Adrenal gland (tissue), 12 donors: Measurements from ENCODE around the gene PLOD2. TPM values are rescaled to one million over a fixed set of nuclear protein-coding genes. Genes with fewer than 3 reads are reported as not detected.

ENCODE experiments used
- DNase-seq, 7 donors: peaks; one replicate each; pipeline ENCODE4 v3.0.0-alpha.2; 2019 to 2020
- H3K27ac ChIP-seq, 5 donors: fragments of 200-600 bp; sonication (generic) in 4 of 5; 1 replicate in 3 of 5; 2 replicates in 2 of 5; pipeline versions ENCODE4 v1.5.1 to v1.8.0; 2016 to 2020; ENCODE audit warnings: mild to moderate bottlenecking in 1 of 5
- H3K27me3 ChIP-seq: fragments of 200-600 bp; 2 replicates; pipeline ENCODE4 v1.8.0; 2021
- H3K36me3 ChIP-seq, 2 donors: fragments of 200-600 bp; replicated peaks in 1 of 2; 1 replicate in 1 of 2; 2 replicates in 1 of 2; pipeline versions ENCODE4 v1.5.1 to v1.8.0; 2018 to 2022
- H3K4me1 ChIP-seq, 2 donors: fragments of 200-600 bp; replicated peaks in 1 of 2; 1 replicate in 1 of 2; 2 replicates in 1 of 2; pipeline versions ENCODE4 v1.5.1 to v1.8.0; 2018 to 2021
- H3K4me3 ChIP-seq, 4 donors: fragments of 200-600 bp; sonication (generic) in 3 of 4; one replicate each; pipeline ENCODE4 v1.5.1; 2016 to 2018
- H3K9me3 ChIP-seq, 3 donors: fragments of 200-600 bp; sonication (generic) in 1 of 3; replicated peaks in 1 of 3; 1 replicate in 2 of 3; 2 replicates in 1 of 3; pipeline versions ENCODE4 v1.5.1 to v1.8.0; 2016 to 2021
- CTCF ChIP-seq, 6 experiments: fragments of 450-650 bp in 4 of 6; fragments of 200-600 bp in 2 of 6; sonication (generic) in 1 of 6; IDR thresholded peaks; 1 replicate in 5 of 6; 2 replicates in 1 of 6; pipeline versions ENCODE4 v1.5.1 to v1.8.0; 2016 to 2021; ENCODE audit warnings: antibody characterized with exemption in 6 of 6, mild to moderate bottlenecking in 2 of 6, moderate library complexity in 1 of 6
- POLR2A ChIP-seq, 2 donors: fragments of 450-650 bp; IDR thresholded peaks; one replicate each; pipeline ENCODE4 v1.6.1; 2017; ENCODE audit warnings: antibody characterized with exemption in 2 of 2, mild to moderate bottlenecking in 2 of 2, moderate library complexity in 1 of 2
- WGBS, 4 donors: extraction: QIAGEN DNeasy Blood & Tissue Kit in 2 of 4; methylation state at CpG; one replicate each; pipeline versions ENCODE4 v1.1.5 to v1.1.7; 2013 to 2017; 5-methylcytosine and 5-hydroxymethylcytosine counted together
- intact Hi-C, 2 donors: fragments of 100-400 bp; cut with DNase I; formaldehyde crosslinking; loops; one replicate each; pipeline versions ENCODE4 v1.14.1 to v1.15.0; 2022 to 2023
- polyA plus RNA-seq, 3 donors: library from polyadenylated mRNA; stranded (reverse); fragments of 200-250 nt in 2 of 3; fragments of 350-450 nt in 1 of 3; fragmentation: Illumina TruSeq in 1 of 3; extraction: RNeasy Lipid Tissue Mini Kit (QIAGEN cat#74804) in 1 of 3; gene quantifications; one replicate each; pipeline ENCODE4 v1.2.3, GENCODE V29; 2013 to 2014
- total RNA-seq, 9 donors: library from RNA; depleted of rRNA in 4 of 9; stranded (reverse); fragments of >200 nt in 4 of 9; fragments of 120-200 nt in 1 of 9; fragmentation: NEBNext Ultra II Directional in 1 of 9; extraction: Animal tissue kit (Norgen Biotek cat#: 25700) in 1 of 9; gene quantifications; one replicate each; pipeline versions ENCODE4 v1.1.0 to v1.2.4, GENCODE V29; 2013 to 2023
- donor health status: healthy with polysubstance abuse.
- donor health status: Bipolar disorder and iron deficiency.
- donor health status: DM: yes; HTN: yes; CAD: no.
- donor health status: DM: no; HTN: no; CAD: no.
- donor health status: DM: no; HTN: no; CAD: no.
- donor health status: DM: yes; HTN: yes; CAD: no.

The PLOD2 gene
- total and polyA plus RNA-seq, 12 donors: 23.1 to 79.0 (median 41.7) TPM

GRCh38 chr3:146033950-146034349, 127.0 kb downstream of the PLOD2 start:
- no peak for TF ChIP-seq POLR2A (IDR thresholded peaks at IDR 0.05)
- TF ChIP-seq CTCF (IDR thresholded peaks at IDR 0.05): no peak
- H3K36me3 ChIP-seq: no peaks in the 10 kb centered on the region
- no peaks in the 10 kb centered on the region for H3K9me3 ChIP-seq
- DNase-seq: no peak
- H3K4me3 ChIP-seq: no peak overlapping the region
- no peaks in the 10 kb centered on the region for H3K27me3 ChIP-seq
- H3K27ac ChIP-seq: no peak overlapping the region
- H3K4me1 ChIP-seq: no peaks in the 10 kb centered on the region
- intact Hi-C loops: no loop called here

- no peaks in the 10 kb centered on the region for H3K9me3 ChIP-seq
- no peak overlapping the region for H3K27ac ChIP-seq
- no peak for DNase-seq
- no peaks in the 10 kb centered on the region for H3K4me1 ChIP-seq
- TF ChIP-seq CTCF (IDR thresholded peaks at IDR 0.05) (no peak), POLR2A (IDR thresholded peaks at IDR 0.05) (no peak)
- no peaks in the 10 kb centered on the region for H3K27me3 ChIP-seq
- intact Hi-C loops: no loop called here
- H3K4me3 ChIP-seq: no peak overlapping the region
- WGBS, 4 donors: 29 to 44% (median 40%) methylated on average over 1 of the region's 1 CpG
- H3K36me3 ChIP-seq: no peaks in the 10 kb centered on the region
These were observed 134.4 kb downstream of the PLOD2 start for GRCh38 chr3:146026547-146026946.

- TF ChIP-seq POLR2A (IDR thresholded peaks at IDR 0.05): no peak
- TF ChIP-seq CTCF (IDR thresholded peaks at IDR 0.05): no peak
- no peak for DNase-seq
- 67 to 89% (median 79%) methylated on average over 1 of the region's 1 CpG for WGBS, 4 donors
- Histone ChIP-seq H3K4me3 (no peak overlapping the region), H3K9me3 (no peaks in the 10 kb centered on the region), H3K27me3 (no peaks in the 10 kb centered on the region), H3K36me3 (no peaks in the 10 kb centered on the region), H3K27ac (no peak overlapping the region), H3K4me1 (no peaks in the 10 kb centered on the region)
- intact Hi-C loops: no loop called here
These were observed 136.7 kb downstream of the PLOD2 start for GRCh38 chr3:146024260-146024659.

GRCh38 chr3:146020969-146021368, 140.0 kb downstream of the PLOD2 start:
- H3K36me3 ChIP-seq: no peaks in the 10 kb centered on the region
- no peak overlapping the region for H3K27ac ChIP-seq
- intact Hi-C loops: no loop called here
- H3K4me3 ChIP-seq: no peak overlapping the region
- H3K27me3 ChIP-seq: no peaks in the 10 kb centered on the region
- no peaks in the 10 kb centered on the region for H3K9me3 ChIP-seq
- TF ChIP-seq CTCF (IDR thresholded peaks at IDR 0.05) (no peak), POLR2A (IDR thresholded peaks at IDR 0.05) (no peak)
- H3K4me1 ChIP-seq: no peaks in the 10 kb centered on the region
- no peak for DNase-seq
- WGBS, 4 donors: 31 to 74% (median 56%) methylated on average over 1 of the region's 1 CpG
